Measurements from ENCODE around the gene STK32C. TPM values are rescaled to one million over a fixed set of nuclear protein-coding genes. Genes with fewer than 3 reads are reported as not detected.

Gene STK32C
- 5.9 and 7.7 TPM in 2 replicates for total RNA-seq

GRCh38 chr10:132307823-132308586 lies at the start of gene STK32C:
TSS of gene STK32C (minus strand) at chr10:132307950. CDS start at chr10:132307833, 117 bp downstream.

DNA sequence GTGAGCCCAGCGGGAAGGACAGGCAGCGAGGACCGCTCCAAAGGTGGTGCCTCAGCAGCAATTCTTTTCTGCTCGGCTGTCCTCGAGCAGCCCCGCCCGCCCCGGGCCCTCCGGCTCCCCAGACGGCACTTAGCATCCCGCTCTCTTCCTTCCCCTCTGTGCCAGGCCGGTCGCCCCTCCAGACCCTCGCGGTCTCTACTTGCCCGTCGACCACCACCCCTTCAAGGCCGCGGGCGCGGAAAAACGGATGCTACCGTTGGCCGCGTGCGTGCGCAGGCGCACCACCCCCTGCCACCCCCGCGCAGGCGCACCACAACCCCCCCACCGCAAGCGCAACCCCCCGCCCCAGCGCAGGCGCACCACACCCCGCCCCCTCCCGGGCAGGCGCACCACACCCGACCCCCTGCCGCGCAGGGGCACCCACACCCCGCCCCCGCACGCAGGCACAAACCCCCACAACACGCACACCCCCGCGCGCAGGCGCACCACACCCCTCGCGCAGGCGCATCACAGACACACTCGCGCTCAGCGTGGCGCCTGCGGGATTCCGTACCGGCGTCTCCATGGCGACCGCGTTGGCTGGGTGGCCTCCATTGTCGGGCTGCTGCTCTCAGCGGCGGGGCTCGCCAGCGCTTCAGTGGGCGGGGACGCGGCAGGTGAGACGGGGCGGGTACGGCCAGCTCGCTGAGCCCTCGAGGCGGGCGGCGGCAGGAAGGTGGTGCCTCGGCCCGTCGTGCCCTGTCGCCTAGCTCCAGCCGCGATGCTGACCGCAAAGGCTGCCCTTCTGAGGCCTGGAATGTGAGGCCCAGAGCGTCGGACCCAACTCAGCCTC lies 24.1 kb upstream of the STK32C start, which contains the start of gene LRRC27:
Gene LRRC27, plus strand, starts transcription at position 593 of the 832 bp plus-strand sequence. CDS start 1,332 bp downstream, outside the sequence.

GRCh38 chr10:132186488-132187429 lies 121.0 kb downstream of the STK32C start, which contains the start of gene DPYSL4:
TSS of gene DPYSL4 (plus strand) at chr10:132186948. CDS start at chr10:132187064, 116 bp downstream.

Other genes with a start within 250 kb of the STK32C start
- not detected in 2 replicates for gene JAKMIP3, start 242.0 kb downstream of the STK32C start, total RNA-seq
- 0.14 and 0.71 TPM in 2 replicates for gene DPYSL4, start 121.0 kb downstream of the STK32C start, total RNA-seq
- gene LRRC27, start 24.2 kb upstream of the STK32C start, total RNA-seq = 2.8 and 6.5 TPM in 2 replicates
- 27.5 and 30.3 TPM in 2 replicates for gene PWWP2B, start 89.2 kb upstream of the STK32C start, total RNA-seq
- 20.7 and 24.0 TPM in 2 replicates for gene INPP5A, start 229.8 kb upstream of the STK32C start, total RNA-seq

Measured in airway epithelial cell (primary cell).